CD4-positive, alpha-beta T cell treated with Interleukin-4 for 1 hour (primary cell): ENCODE measurements around the gene OAT.
A peak's percentile ranks its signal among the peaks of the same experiment; 100 is the strongest.

Source experiments
- DNase-seq, 2 donors: peaks; one replicate each; pipeline ENCODE4 v3.0.0-alpha.2; 2020 to 2022

The OAT gene

GRCh38 chr10:124418726-124419501 is at the start of gene OAT:
Gene OAT (minus strand): TSS chr10:124418923. CDS start chr10:124412171, 6,752 bp downstream.
- DNase-seq = peak; percentile 96 to 97

- no peak for DNase-seq
Observed at GRCh38 chr10:124467165-124467564, 48.4 kb upstream of the OAT start.

- no peak for DNase-seq
Observed at GRCh38 chr10:124465777-124466488, 47.2 kb upstream of the OAT start.

- DNase-seq = no peak
Observed at GRCh38 chr10:124465003-124465776, 46.5 kb upstream of the OAT start.

GRCh38 chr10:124464028-124464965 is 45.6 kb upstream of the OAT start:
- DNase-seq = no peak

- DNase-seq = no peak
Observed at GRCh38 chr10:124462348-124462695, 43.6 kb upstream of the OAT start.

- DNase-seq = peak; percentile 86 to 87
Observed at GRCh38 chr10:124461642-124462347, 43.1 kb upstream of the OAT start, which contains the start of gene LHPP. Gene LHPP (plus strand): TSS chr10:124461823. CDS start chr10:124461863, 40 bp downstream.

GRCh38 chr10:124460144-124460543 is 41.4 kb upstream of the OAT start:
- no peak for DNase-seq

- DNase-seq = no peak
Observed at GRCh38 chr10:124459395-124459794, 40.7 kb upstream of the OAT start.

- DNase-seq = no peak
Observed at GRCh38 chr10:124458889-124459288, 40.2 kb upstream of the OAT start.

- DNase-seq = no peak
Observed at GRCh38 chr10:124458473-124458872, 39.8 kb upstream of the OAT start.

GRCh38 chr10:124455441-124455840 is 36.7 kb upstream of the OAT start:
- no peak for DNase-seq

GRCh38 chr10:124453960-124454610 is 35.4 kb upstream of the OAT start:
- DNase-seq = no peak

GRCh38 chr10:124451276-124451675 is 32.6 kb upstream of the OAT start:
- no peak for DNase-seq

GRCh38 chr10:124450783-124451057 is 32.0 kb upstream of the OAT start:
- no peak for DNase-seq

GRCh38 chr10:124450012-124450782 is 31.5 kb upstream of the OAT start, which contains the start of gene NKX1-2:
Gene NKX1-2 (minus strand): TSS chr10:124450035. CDS start chr10:124449943, 92 bp downstream.
- no peak for DNase-seq

- no peak for DNase-seq
Observed at GRCh38 chr10:124449170-124450011, 30.7 kb upstream of the OAT start.

GRCh38 chr10:124448696-124449169 is 30.0 kb upstream of the OAT start:
- no peak for DNase-seq

- no peak for DNase-seq
Observed at GRCh38 chr10:124447751-124448466, 29.2 kb upstream of the OAT start.
